ENCODE results near the gene IQCF6.
"Not testable (repeated sequence)": the region's sequence is repeated elsewhere in the genome, so short reads cannot be mapped to it uniquely, and the experiment has no call there.

DNA sequence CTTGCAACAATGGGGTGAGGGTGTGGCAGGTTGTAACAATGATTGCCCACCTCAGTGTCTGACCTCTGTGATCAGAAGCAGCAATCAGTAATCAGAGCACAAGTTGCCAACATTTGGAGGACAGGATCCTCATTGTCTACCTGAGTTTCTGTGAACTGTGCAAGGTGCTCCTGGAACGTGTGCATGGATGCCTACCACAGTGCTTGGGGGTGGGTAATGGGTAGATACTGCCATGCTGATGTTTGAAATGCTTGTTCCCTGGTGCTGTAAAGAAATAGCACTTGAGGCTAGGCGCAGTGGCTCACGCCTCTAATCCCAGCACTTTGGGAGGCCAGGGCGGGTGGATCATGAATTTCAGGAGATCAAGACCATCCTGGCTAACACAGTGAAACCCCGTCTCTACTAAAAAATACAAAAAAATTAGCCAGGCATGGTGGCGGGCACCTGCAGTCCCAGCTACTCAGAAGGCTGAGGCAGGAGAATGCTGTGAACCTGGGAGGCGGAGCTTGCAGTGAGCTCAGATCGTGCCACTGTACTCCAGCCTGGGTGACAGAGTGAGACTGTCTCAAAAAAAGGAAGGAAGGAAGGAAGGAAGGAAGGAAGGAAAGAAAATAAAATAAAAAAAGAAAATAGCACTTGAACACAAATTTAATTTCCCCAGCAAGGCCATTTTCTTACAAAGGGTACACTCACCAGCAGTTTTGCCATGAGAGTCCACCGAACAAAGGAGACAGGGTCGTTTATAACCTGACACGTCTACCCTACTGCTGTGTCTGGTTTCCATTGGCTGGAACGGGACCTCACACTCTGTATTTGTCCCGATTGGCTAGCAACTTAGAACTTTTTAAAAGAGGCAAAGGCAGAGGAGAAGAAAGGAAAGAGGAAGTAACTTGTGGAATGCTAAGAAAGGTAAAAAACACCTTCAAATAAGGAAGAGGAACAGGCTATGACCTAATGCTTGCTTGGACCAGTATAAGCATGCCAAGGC, 25.0 kb downstream of the IQCF6 start:
- TF ChIP-seq, protein P1, sequence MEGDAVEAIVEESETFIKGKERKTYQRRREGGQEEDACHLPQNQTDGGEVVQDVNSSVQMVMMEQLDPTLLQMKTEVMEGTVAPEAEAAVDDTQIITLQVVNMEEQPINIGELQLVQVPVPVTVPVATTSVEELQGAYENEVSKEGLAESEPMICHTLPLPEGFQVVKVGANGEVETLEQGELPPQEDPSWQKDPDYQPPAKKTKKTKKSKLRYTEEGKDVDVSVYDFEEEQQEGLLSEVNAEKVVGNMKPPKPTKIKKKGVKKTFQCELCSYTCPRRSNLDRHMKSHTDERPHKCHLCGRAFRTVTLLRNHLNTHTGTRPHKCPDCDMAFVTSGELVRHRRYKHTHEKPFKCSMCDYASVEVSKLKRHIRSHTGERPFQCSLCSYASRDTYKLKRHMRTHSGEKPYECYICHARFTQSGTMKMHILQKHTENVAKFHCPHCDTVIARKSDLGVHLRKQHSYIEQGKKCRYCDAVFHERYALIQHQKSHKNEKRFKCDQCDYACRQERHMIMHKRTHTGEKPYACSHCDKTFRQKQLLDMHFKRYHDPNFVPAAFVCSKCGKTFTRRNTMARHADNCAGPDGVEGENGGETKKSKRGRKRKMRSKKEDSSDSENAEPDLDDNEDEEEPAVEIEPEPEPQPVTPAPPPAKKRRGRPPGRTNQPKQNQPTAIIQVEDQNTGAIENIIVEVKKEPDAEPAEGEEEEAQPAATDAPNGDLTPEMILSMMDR (IDR thresholded peaks at IDR 0.05), result not testable (repeated sequence)
- not testable (repeated sequence) for TF ChIP-seq POLR2A (IDR thresholded peaks at IDR 0.05; ENCODE audit: low read depth); POLR2AphosphoS5 (IDR thresholded peaks at IDR 0.05); EP300 (IDR thresholded peaks at IDR 0.05)
